GM12878 (cell line): ENCODE results near the gene CACNB3. TPM values are rescaled to one million over a fixed set of nuclear protein-coding genes. Genes with fewer than 3 reads are reported as not detected.

Experiments
- ATAC-seq: fragments of 200-7000 bp; cut with Tn5 transposase; 3 replicates; pipeline ENCODE4 v1.9.1; 2020; ENCODE audit warnings: mild to moderate bottlenecking, moderate library complexity
- BruUV-seq: library from RNA; stranded (reverse); fragments of 400-500 nt; replicated peaks from 2 replicates; lab custom pipeline; 2021; lab: Mats Ljungman, UMichigan
- CTCF ChIA-PET: fragments of 300-600 bp; sonication (Branson Sonifier 250); formaldehyde crosslinking; extraction: SDS; loops from one replicate; lab custom pipeline; 2021; ENCODE audit warnings: inconsistent platforms; lab: Yijun Ruan, JAX
- POLR2A ChIA-PET: fragments of 350-600 bp; formaldehyde crosslinking; extraction: SDS; loops from one replicate; lab custom pipeline; 2021; ENCODE audit warnings: inconsistent platforms; lab: Charles Lee
- RAD21 ChIA-PET: fragments of 300-600 bp; sonication (Branson Sonifier 250); formaldehyde crosslinking; loops from one replicate; lab custom pipeline; 2023; ENCODE audit warnings: antibody characterized with exemption; ENCODE audit not compliant: unreplicated experiment; lab: Charles Lee
- SMC1A ChIA-PET: fragments of 300-600 bp; sonication (Branson Sonifier 250); formaldehyde crosslinking; loops from one replicate; lab custom pipeline; 2023; ENCODE audit not compliant: unreplicated experiment, uncharacterized antibody; lab: Charles Lee
- DNase-seq: peaks from one replicate; pipeline ENCODE4 v3.0.0-alpha.2; 2011; ENCODE audit warnings: low read depth, low spot score
- FAIRE-seq: peaks from 3 replicates; lab custom pipeline; 2011; peaks lifted over from hg19 to GRCh38; lab: Jason Lieb, UNC
- H2AFZ ChIP-seq: 2 replicates; pipeline ENCODE4 v1.6.0; 2011; ENCODE audit warnings: low read depth, low read length, control low read depth; ENCODE audit not compliant: control insufficient read depth
- H3K27ac ChIP-seq: 2 replicates; pipeline ENCODE4 v1.5.1; 2011; ENCODE audit warnings: control low read depth; ENCODE audit not compliant: control insufficient read depth, insufficient read depth
- H3K27me3 ChIP-seq, 2 experiments: replicated peaks in 1 of 2; 2 replicates each; pipeline versions ENCODE4 v1.6.0 to v1.6.1; 2011; ENCODE audit warnings: low read length in 1 of 2; ENCODE audit not compliant: control insufficient read depth in 2 of 2, insufficient read depth in 2 of 2
- H3K36me3 ChIP-seq, 2 experiments: 2 replicates each; pipeline ENCODE4 v1.5.1; 2011; ENCODE audit warnings: low read length in 1 of 2; ENCODE audit not compliant: control insufficient read depth in 2 of 2, insufficient read depth in 2 of 2
- H3K4me1 ChIP-seq: 2 replicates; pipeline ENCODE4 v1.6.1; 2011; ENCODE audit warnings: mild to moderate bottlenecking, low read length, moderate library complexity, mixed read lengths; ENCODE audit not compliant: control insufficient read depth, insufficient read depth
- H3K4me2 ChIP-seq: 2 replicates; pipeline ENCODE4 v1.6.0; 2011; ENCODE audit warnings: control low read depth; ENCODE audit not compliant: control insufficient read depth, insufficient read depth
- H3K4me3 ChIP-seq: fragments of 200-600 bp; sonication (generic); 2 replicates; pipeline ENCODE4 v1.5.1; 2016
- H3K79me2 ChIP-seq: 2 replicates; pipeline ENCODE4 v1.6.0; 2011; ENCODE audit warnings: low read length; ENCODE audit not compliant: control insufficient read depth, insufficient read depth
- H3K9ac ChIP-seq: 2 replicates; pipeline ENCODE4 v1.8.0; 2011; ENCODE audit warnings: low read length, control low read depth, mixed read lengths; ENCODE audit not compliant: control insufficient read depth, insufficient read depth
- H3K9me3 ChIP-seq: replicated peaks from 3 replicates; pipeline ENCODE4 v1.5.1; 2011; ENCODE audit warnings: mild to moderate bottlenecking, low read length; ENCODE audit not compliant: control insufficient read depth, insufficient read depth
- H4K20me1 ChIP-seq: 2 replicates; pipeline ENCODE4 v1.6.0; 2011; ENCODE audit not compliant: control insufficient read depth, insufficient read depth
- BCL3 ChIP-seq: IDR thresholded peaks from 2 replicates; pipeline ENCODE4 v1.6.1; 2011; ENCODE audit warnings: borderline replicate concordance, low read depth, mild to moderate bottlenecking, moderate library complexity, low read length; ENCODE audit not compliant: insufficient read depth, poor library complexity, severe bottlenecking
- CBFB ChIP-seq: IDR thresholded peaks from 2 replicates; pipeline ENCODE4 v1.6.1; 2016; ENCODE audit warnings: antibody characterized with exemption, low read depth
- CTCF ChIP-seq, 3 experiments: IDR thresholded peaks in 2 of 3; conservative IDR thresholded peaks in 1 of 3; 2 replicates each; pipeline ENCODE4 v1.5.1; 2011; ENCODE audit warnings: low read depth in 3 of 3, low read length in 3 of 3, mild to moderate bottlenecking in 3 of 3, control low read depth in 2 of 3, moderate library complexity in 2 of 3, inconsistent platforms in 1 of 3, mixed read lengths in 1 of 3; ENCODE audit not compliant: control insufficient read depth in 2 of 3, insufficient read depth in 1 of 3; ENCODE audit errors: extremely low read depth in 1 of 3
- GATAD2B ChIP-seq: fragments of 450-650 bp; conservative IDR thresholded peaks from 2 replicates; pipeline ENCODE4 v1.6.1; 2017; ENCODE audit warnings: low read depth, mild to moderate bottlenecking, moderate library complexity
- HSF1 ChIP-seq: fragments of 150-350 bp; IDR thresholded peaks from 2 replicates; pipeline ENCODE4 v1.6.1; 2014; ENCODE audit warnings: mild to moderate bottlenecking, low read depth, low read length
- IKZF1 ChIP-seq: fragments of 450-650 bp; conservative IDR thresholded peaks from 2 replicates; pipeline ENCODE4 v1.6.1; 2017; ENCODE audit warnings: antibody characterized with exemption, mild to moderate bottlenecking
- MEF2A ChIP-seq: IDR thresholded peaks from 2 replicates; pipeline ENCODE4 v1.6.1; 2011; ENCODE audit warnings: low read depth, mild to moderate bottlenecking, low read length, moderate library complexity; ENCODE audit not compliant: insufficient read depth
- NFIC ChIP-seq: IDR thresholded peaks from 2 replicates; pipeline ENCODE4 v1.6.1; 2012; ENCODE audit warnings: low read depth, mild to moderate bottlenecking, inconsistent platforms, low read length, moderate library complexity
- NR2C2 ChIP-seq: IDR thresholded peaks from 2 replicates; pipeline ENCODE4 v1.6.1; 2011; ENCODE audit warnings: borderline replicate concordance, low read depth; ENCODE audit not compliant: control insufficient read depth, insufficient read length
- NRF1 ChIP-seq: conservative IDR thresholded peaks from 2 replicates; pipeline ENCODE4 v1.6.1; 2011; ENCODE audit warnings: mild to moderate bottlenecking, low read depth, low read length, improper control_type of control experiment
- PML ChIP-seq: IDR thresholded peaks from 2 replicates; pipeline ENCODE4 v1.6.1; 2012; ENCODE audit warnings: low read length, inconsistent platforms
- PRDM15 ChIP-seq: fragments of 450-650 bp; formaldehyde crosslinking; IDR thresholded peaks from 2 replicates; pipeline ENCODE4 v1.4.0; 2020; ENCODE audit warnings: mild to moderate bottlenecking, moderate library complexity
- RAD51 ChIP-seq: fragments of 450-650 bp; IDR thresholded peaks from 2 replicates; pipeline ENCODE4 v1.6.1; 2016; ENCODE audit warnings: moderate library complexity, mild to moderate bottlenecking, inconsistent platforms
- SIX5 ChIP-seq: IDR thresholded peaks from 2 replicates; pipeline ENCODE4 v1.6.1; 2011; ENCODE audit warnings: mild to moderate bottlenecking, low read depth, low read length, moderate library complexity; ENCODE audit not compliant: severe bottlenecking
- SREBF2 ChIP-seq: IDR thresholded peaks from 2 replicates; pipeline ENCODE4 v1.6.1; 2012; ENCODE audit warnings: mild to moderate bottlenecking, low read length
- ZNF384 ChIP-seq: IDR thresholded peaks from 2 replicates; pipeline ENCODE4 v1.6.1; 2012; ENCODE audit warnings: low read depth, mild to moderate bottlenecking, low read length, improper control_type of control experiment, borderline replicate concordance
- WGBS: methylation state at CpG from one replicate; pipeline ENCODE4 v1.1.6; 2016; ENCODE audit warnings: low lambda C conversion rate; ENCODE audit not compliant: insufficient replicate concordance, insufficient coverage; ENCODE audit errors: missing lambda C conversion rate; 5-methylcytosine and 5-hydroxymethylcytosine counted together
- in situ Hi-C: fragments of 300-500 bp; cut with MboI; formaldehyde crosslinking; loops from 9 replicates; pipeline ENCODE4 v1.14.3; 2018; ENCODE audit warnings: mixed read lengths
- intact Hi-C: fragments of 100-400 bp; cut with micrococcal nuclease; formaldehyde crosslinking; loops from one replicate; pipeline ENCODE4 v1.14.2; 2022; ENCODE audit not compliant: unreplicated experiment
- polyA plus RNA-seq, 11 experiments: library from polyadenylated mRNA; depleted of rRNA in 4 of 11; unstranded in 6 of 11; stranded (reverse) in 5 of 11; fragments of >200 nt; fragmentation: Nextera tagmentation in 4 of 11; fragmentation: Illumina TruSeq in 1 of 11; extraction: Ambion mirVana in 4 of 11; extraction: Trizol in 1 of 11; gene quantifications; 1 replicate in 1 of 11; 2 replicates in 10 of 11; pipeline versions ENCODE4 v1.2.1 to v1.2.3, GENCODE V29; 2011 to 2016; ENCODE audit warnings: inconsistent platforms in 2 of 11, missing spikeins in 2 of 11, low read depth in 1 of 11
- total RNA-seq, 4 experiments: library from RNA; depleted of rRNA in 3 of 4; stranded (reverse); fragments of >200 nt in 3 of 4; fragmentation: Illumina TruSeq in 1 of 4; extraction: Trizol in 1 of 4; gene quantifications; 2 replicates each; pipeline versions ENCODE4 v1.2.1 to v1.2.3, GENCODE V29; 2013 to 2021

CACNB3 gene
- total and polyA plus RNA-seq, 10 of the 15 experiments (the other 5 are each of a cell fraction or from before 2014, with no cell fraction given), result 0.78 to 5.0 (median 1.7) TPM

GRCh38 chr12:48776956-48777355, 41.3 kb upstream of the CACNB3 start:
- ChIA-PET RAD21 (no interaction called here), POLR2A (no interaction called here), SMC1A (no interaction called here), CTCF (no interaction called here)
- H3K4me2 ChIP-seq, result no peak overlapping the region
- no TSS peak for BruUV-seq
- H3K4me1 ChIP-seq, result peaks cover 4% of the 10 kb centered on the region
- no peaks in the 10 kb centered on the region for H3K36me3 ChIP-seq
- 36% methylated on average over 6 of the region's 6 CpGs for WGBS
- no peak for ATAC-seq
- in situ Hi-C loops (no loop called here), intact Hi-C loops (no loop called here)
- no peak for FAIRE-seq
- H3K27me3 ChIP-seq, result no peaks in the 10 kb centered on the region
- H3K4me3 ChIP-seq, result no peak overlapping the region
- H3K9me3 ChIP-seq, result no peaks in the 10 kb centered on the region
- no peak overlapping the region for H3K27ac ChIP-seq
- H2AFZ ChIP-seq, result no peak overlapping the region
- H3K79me2 ChIP-seq, result no peaks in the 10 kb centered on the region
- no peak overlapping the region for H3K9ac ChIP-seq
- no peaks in the 10 kb centered on the region for H4K20me1 ChIP-seq
- no peak for DNase-seq
- TF ChIP-seq PRDM15 (CRISPR knock-in tag) (no peak), CTCF (IDR thresholded peaks at IDR 0.05 in 2 of 3, conservative IDR thresholded peaks at IDR 0.05 in 1 of 3; ENCODE audit: control insufficient read depth in 2 of 3, extremely low read depth in 1 of 3, insufficient read depth in 1 of 3, low read depth in 3 of 3, low read length in 3 of 3) (no peak), HSF1 (no peak), IKZF1 (no peak), NFIC (no peak), CBFB (no peak), SREBF2 (no peak), BCL3 (no peak), ZNF384 (no peak), GATAD2B (no peak), NR2C2 (no peak), PML (no peak), NRF1 (no peak), RAD51 (no peak), SIX5 (no peak), MEF2A (no peak)
